ENCODE results near the gene KRTAP6-1.

KRTAP6-1 gene

GRCh38 chr21:30613836-30614235 is at the start of gene KRTAP6-1:
Gene KRTAP6-1, minus strand, starts transcription at chr21:30613930. Its CDS starts 26 bp downstream, at chr21:30613904.
- DNase-seq (ENCODE audit: low read depth) = no peak

GRCh38 chr21:30652891-30653290 is 39.2 kb upstream of the KRTAP6-1 start:
- DNase-seq (ENCODE audit: low read depth) = no peak

GRCh38 chr21:30646904-30647414 is 33.2 kb upstream of the KRTAP6-1 start:
- no peak for DNase-seq (ENCODE audit: low read depth)

- no peak for DNase-seq (ENCODE audit: low read depth)
Measured at GRCh38 chr21:30642564-30642963, 28.8 kb upstream of the KRTAP6-1 start, which contains the start of gene KRTAP20-3. Gene KRTAP20-3, plus strand, starts transcription at chr21:30642864.

- DNase-seq (ENCODE audit: low read depth) = no peak
Measured at GRCh38 chr21:30638686-30639085, 25.0 kb upstream of the KRTAP6-1 start.

GRCh38 chr21:30634906-30635305 is 21.2 kb upstream of the KRTAP6-1 start, which contains the start of gene KRTAP20-2:
Gene KRTAP20-2, plus strand, starts transcription at chr21:30635206. Its CDS starts 58 bp downstream, at chr21:30635264.
- DNase-seq (ENCODE audit: low read depth) = no peak

- no peak for DNase-seq (ENCODE audit: low read depth)
Measured at GRCh38 chr21:30629200-30629599, 15.5 kb upstream of the KRTAP6-1 start.

- DNase-seq (ENCODE audit: low read depth) = no peak
Measured at GRCh38 chr21:30628109-30628508, 14.4 kb upstream of the KRTAP6-1 start.

- no peak for DNase-seq (ENCODE audit: low read depth)
Measured at GRCh38 chr21:30625449-30626165, 11.9 kb upstream of the KRTAP6-1 start.

- no peak for DNase-seq (ENCODE audit: low read depth)
Measured at GRCh38 chr21:30623362-30623761, 9.6 kb upstream of the KRTAP6-1 start.

GRCh38 chr21:30620522-30620921 is 6.8 kb upstream of the KRTAP6-1 start, which contains the start of gene KRTAP20-4:
Gene KRTAP20-4, plus strand, starts transcription at chr21:30620627.
- no peak for DNase-seq (ENCODE audit: low read depth)

- DNase-seq (ENCODE audit: low read depth) = no peak
Measured at GRCh38 chr21:30620080-30620479, 6.3 kb upstream of the KRTAP6-1 start.

GRCh38 chr21:30616125-30616524 is 2.4 kb upstream of the KRTAP6-1 start, which contains the start of gene KRTAP20-1:
Gene KRTAP20-1, plus strand, starts transcription at chr21:30616425. Its CDS starts 30 bp downstream, at chr21:30616455.
- no peak for DNase-seq (ENCODE audit: low read depth)

- no peak for DNase-seq (ENCODE audit: low read depth)
Measured at GRCh38 chr21:30615199-30615598, 1.5 kb upstream of the KRTAP6-1 start.

GRCh38 chr21:30612132-30612531 is 1.6 kb downstream of the KRTAP6-1 start:
- DNase-seq (ENCODE audit: low read depth) = no peak

- no peak for DNase-seq (ENCODE audit: low read depth)
Measured at GRCh38 chr21:30605968-30606367, 7.8 kb downstream of the KRTAP6-1 start.

GRCh38 chr21:30600787-30601186 is 12.9 kb downstream of the KRTAP6-1 start, which contains the start of gene KRTAP22-1:
Gene KRTAP22-1, plus strand, starts transcription at chr21:30601087.
- DNase-seq (ENCODE audit: low read depth) = no peak

GRCh38 chr21:30598802-30599201 is 14.9 kb downstream of the KRTAP6-1 start, which contains the start of gene KRTAP6-2:
Gene KRTAP6-2, minus strand, starts transcription at chr21:30598902. Its CDS starts 28 bp downstream, at chr21:30598874.
- no peak for DNase-seq (ENCODE audit: low read depth)

- no peak for DNase-seq (ENCODE audit: low read depth)
Measured at GRCh38 chr21:30592140-30592539, 21.6 kb downstream of the KRTAP6-1 start, which contains the start of gene KRTAP6-3. Gene KRTAP6-3, plus strand, starts transcription at chr21:30592440. Its CDS starts 6 bp downstream, at chr21:30592446.

GRCh38 chr21:30590297-30590696 is 23.4 kb downstream of the KRTAP6-1 start, which contains the start of gene KRTAP22-2:
Gene KRTAP22-2, minus strand, starts transcription at chr21:30590397.
- no peak for DNase-seq (ENCODE audit: low read depth)

- no peak for DNase-seq (ENCODE audit: low read depth)
Measured at GRCh38 chr21:30582870-30583269, 30.9 kb downstream of the KRTAP6-1 start.

- no peak for DNase-seq (ENCODE audit: low read depth)
Measured at GRCh38 chr21:30580132-30580531, 33.6 kb downstream of the KRTAP6-1 start.

GRCh38 chr21:30579346-30579745 is 34.4 kb downstream of the KRTAP6-1 start:
- no peak for DNase-seq (ENCODE audit: low read depth)

All from activated gamma-delta T cell treated with anti-CD3 and anti-CD28 coated beads, Interleukin-2, amount 50 U/mL, for 16 hours (primary cell).